Activated naive CD4-positive, alpha-beta T cell treated with anti-CD3 and anti-CD28 coated beads, Interleukin-2, amount 50 U/mL, for 24 hours (primary cell): Measurements from ENCODE around the gene MPP7.

Source experiments
- H3K27ac Mint-ChIP-seq: one replicate; pipeline ENCODE4 v1.8.0; 2021; ENCODE audit warnings: mild to moderate bottlenecking, mixed read lengths
- H3K27me3 Mint-ChIP-seq: one replicate; pipeline ENCODE4 v1.8.0; 2021; ENCODE audit warnings: mixed read lengths
- H3K36me3 Mint-ChIP-seq: one replicate; pipeline ENCODE4 v1.8.0; 2021; ENCODE audit warnings: mixed read lengths
- H3K4me1 Mint-ChIP-seq: one replicate; pipeline ENCODE4 v1.8.0; 2021; ENCODE audit warnings: mixed read lengths
- H3K4me3 Mint-ChIP-seq: one replicate; pipeline ENCODE4 v1.8.0; 2021; ENCODE audit warnings: mild to moderate bottlenecking, mixed read lengths
- H3K9me3 Mint-ChIP-seq: one replicate; pipeline ENCODE4 v1.8.0; 2021; ENCODE audit warnings: mixed read lengths

Gene MPP7

DNA sequence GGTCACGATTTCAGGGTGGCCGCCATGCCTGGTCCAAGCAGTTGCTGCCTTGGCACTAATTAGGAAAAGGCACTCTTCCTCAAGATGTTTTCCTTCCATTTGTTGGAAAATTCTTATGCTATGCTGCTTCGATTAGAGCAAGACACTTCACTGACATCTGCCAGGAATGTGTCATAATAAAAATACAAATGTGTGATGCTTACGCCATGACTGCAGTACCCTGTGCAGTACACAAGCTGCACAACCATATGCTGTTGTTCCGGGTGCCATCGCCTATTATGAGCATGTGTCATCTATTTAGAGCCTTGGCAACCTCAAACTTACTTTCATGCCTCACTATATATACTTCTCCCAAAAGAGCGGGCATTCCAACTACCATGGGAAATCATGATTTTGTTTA, 14.9 kb upstream of the MPP7 start:
- Mint-ChIP-seq H3K4me3 (no peak overlapping the region), H3K27me3 (no peaks in the 10 kb centered on the region), H3K36me3 (peaks cover 8% of the 10 kb centered on the region), H3K27ac (no peak overlapping the region), H3K9me3 (no peaks in the 10 kb centered on the region), H3K4me1 (peaks cover 35% of the 10 kb centered on the region)

DNA sequence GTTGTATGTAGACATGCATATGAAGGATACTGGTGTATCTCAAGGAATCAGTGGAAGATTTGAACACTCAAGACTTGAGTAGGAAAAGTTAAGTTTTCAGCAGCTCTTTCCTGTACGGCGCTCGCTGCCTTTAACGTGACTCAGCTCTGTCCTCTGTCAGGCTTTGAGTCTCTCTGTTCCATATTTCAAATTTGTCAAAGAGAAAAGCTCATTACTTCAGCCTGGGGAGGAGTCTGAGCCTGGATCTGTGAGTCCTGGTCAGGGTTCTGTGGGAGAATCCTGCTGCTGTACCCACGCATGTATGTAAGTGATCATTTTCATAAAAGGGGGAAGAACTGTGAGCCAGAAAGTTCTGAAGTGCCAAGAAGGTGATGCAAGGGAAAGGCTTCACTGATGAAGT, 13.8 kb upstream of the MPP7 start:
- H3K4me1 Mint-ChIP-seq, result peaks cover 36% of the 10 kb centered on the region
- no peak overlapping the region for H3K27ac Mint-ChIP-seq
- no peaks in the 10 kb centered on the region for H3K9me3 Mint-ChIP-seq

DNA sequence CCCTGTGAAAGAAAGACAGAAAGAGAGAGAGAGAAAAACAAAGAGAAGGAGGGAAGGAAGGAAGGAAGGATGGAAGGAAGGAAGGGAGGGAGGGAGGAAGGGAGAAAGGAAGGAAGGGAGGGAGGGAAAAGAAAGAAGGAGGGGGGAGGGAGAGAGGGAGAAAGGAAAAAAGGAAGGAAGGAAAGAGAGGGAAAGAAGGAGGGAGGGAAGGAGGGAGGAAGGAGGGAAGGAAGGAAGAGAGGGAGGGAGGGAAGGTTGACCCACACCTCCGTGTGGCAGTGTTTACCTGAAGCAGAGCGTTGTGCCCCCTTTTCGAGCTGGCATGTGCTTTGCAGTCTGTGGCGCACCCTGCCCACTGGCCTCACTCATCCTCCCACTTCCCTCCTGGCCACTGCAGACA, 12.3 kb upstream of the MPP7 start:
- H3K27ac Mint-ChIP-seq, result no peak overlapping the region
- H3K9me3 Mint-ChIP-seq, result no peaks in the 10 kb centered on the region
- H3K27me3 Mint-ChIP-seq, result no peaks in the 10 kb centered on the region
- H3K4me1 Mint-ChIP-seq, result peaks cover 35% of the 10 kb centered on the region
- H3K36me3 Mint-ChIP-seq, result peaks cover 12% of the 10 kb centered on the region
- no peak overlapping the region for H3K4me3 Mint-ChIP-seq

More for the DNA sequence above, 13.8 kb upstream of the MPP7 start:
- H3K4me3 Mint-ChIP-seq, result no peak overlapping the region
- H3K27me3 Mint-ChIP-seq, result no peaks in the 10 kb centered on the region
- H3K36me3 Mint-ChIP-seq, result peaks cover 12% of the 10 kb centered on the region

DNA sequence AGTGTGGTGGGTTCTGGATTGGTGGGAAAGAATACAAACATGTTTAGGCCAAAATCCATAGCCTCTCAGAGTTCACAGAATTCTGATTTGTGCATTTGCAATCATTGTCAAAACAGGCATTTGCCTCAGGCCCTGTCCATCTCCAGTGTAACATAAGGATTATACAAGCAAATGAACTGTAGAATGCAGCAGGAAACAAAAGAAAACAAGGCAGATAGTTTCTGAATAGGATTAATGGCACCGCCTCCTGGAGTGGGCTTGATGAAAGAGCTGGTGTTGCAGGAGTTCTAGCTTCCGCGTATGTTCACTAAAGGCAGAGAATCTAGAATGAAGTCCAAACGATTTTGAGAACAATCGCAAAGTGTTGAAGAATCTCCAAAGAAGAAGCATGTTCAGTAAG, 11.3 kb upstream of the MPP7 start:
- Mint-ChIP-seq H3K9me3 (no peaks in the 10 kb centered on the region), H3K4me1 (peaks cover 34% of the 10 kb centered on the region), H3K4me3 (no peak overlapping the region), H3K27me3 (no peaks in the 10 kb centered on the region), H3K27ac (no peak overlapping the region), H3K36me3 (peaks cover 14% of the 10 kb centered on the region)

DNA sequence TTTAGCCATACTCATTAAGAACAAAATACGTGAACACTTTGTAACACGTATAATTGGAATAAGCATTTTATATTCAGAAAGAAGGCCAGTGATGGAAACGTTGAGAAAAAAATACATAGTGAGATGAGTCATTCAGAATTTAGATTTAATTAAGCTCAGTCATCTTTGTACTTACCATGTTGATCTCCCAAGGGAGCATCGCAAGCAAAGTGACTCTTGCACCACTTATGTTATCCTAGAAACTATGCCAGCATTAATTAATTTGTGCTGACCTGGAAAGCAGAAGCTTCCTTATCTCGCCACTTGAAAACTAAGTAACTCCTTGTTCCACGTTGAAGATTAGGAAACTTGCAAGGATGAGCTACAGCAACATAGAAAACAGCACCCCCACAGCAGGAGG, 9.7 kb upstream of the MPP7 start:
- Mint-ChIP-seq H3K4me3 (no peak overlapping the region), H3K9me3 (no peaks in the 10 kb centered on the region), H3K4me1 (peaks cover 34% of the 10 kb centered on the region), H3K27ac (no peak overlapping the region), H3K36me3 (peaks cover 10% of the 10 kb centered on the region), H3K27me3 (no peaks in the 10 kb centered on the region)

DNA sequence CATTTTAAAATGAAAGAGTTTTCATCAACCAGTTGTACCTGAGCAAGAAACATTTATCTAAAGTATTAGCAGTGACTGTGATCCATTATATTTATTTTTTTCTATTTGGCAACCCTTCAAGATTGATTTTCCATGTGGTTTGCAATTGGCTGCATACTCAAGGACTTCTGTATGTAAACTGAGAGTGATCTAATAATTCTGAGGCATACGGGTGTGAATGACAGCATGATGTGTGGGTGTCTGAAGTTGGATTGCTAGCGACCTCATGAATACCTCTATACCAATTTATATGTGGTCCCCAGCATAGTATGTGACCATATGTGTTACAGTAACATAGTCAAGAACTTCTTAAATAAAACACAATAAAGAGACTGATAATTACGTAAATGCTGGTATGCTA, 8.2 kb upstream of the MPP7 start:
- Mint-ChIP-seq H3K4me1 (peaks cover 34% of the 10 kb centered on the region), H3K27ac (no peak overlapping the region), H3K36me3 (peaks cover 10% of the 10 kb centered on the region), H3K9me3 (no peaks in the 10 kb centered on the region), H3K27me3 (no peaks in the 10 kb centered on the region), H3K4me3 (no peak overlapping the region)

DNA sequence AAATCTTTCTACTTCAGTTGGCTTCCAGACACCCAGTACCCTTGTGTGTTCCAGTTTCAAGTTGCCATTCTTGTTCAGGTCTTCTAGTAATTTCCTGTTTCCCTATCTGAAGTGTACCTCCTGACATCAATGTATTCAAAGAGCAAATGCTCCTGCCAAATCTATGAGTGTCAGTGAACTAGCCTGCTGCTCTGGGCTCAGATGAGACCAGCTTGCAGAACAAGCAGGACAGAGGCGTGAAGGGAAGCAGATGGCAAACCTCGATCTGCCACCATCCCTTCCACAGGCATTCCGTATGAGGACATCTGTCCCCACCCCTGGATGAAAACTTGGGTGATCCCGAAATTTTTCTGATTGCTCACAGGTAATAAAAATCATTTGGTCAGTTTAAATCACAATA, 4.4 kb upstream of the MPP7 start:
- Mint-ChIP-seq H3K36me3 (peaks cover 5% of the 10 kb centered on the region), H3K27ac (no peak overlapping the region), H3K27me3 (no peaks in the 10 kb centered on the region), H3K4me3 (no peak overlapping the region), H3K9me3 (no peaks in the 10 kb centered on the region), H3K4me1 (peaks cover 37% of the 10 kb centered on the region)

DNA sequence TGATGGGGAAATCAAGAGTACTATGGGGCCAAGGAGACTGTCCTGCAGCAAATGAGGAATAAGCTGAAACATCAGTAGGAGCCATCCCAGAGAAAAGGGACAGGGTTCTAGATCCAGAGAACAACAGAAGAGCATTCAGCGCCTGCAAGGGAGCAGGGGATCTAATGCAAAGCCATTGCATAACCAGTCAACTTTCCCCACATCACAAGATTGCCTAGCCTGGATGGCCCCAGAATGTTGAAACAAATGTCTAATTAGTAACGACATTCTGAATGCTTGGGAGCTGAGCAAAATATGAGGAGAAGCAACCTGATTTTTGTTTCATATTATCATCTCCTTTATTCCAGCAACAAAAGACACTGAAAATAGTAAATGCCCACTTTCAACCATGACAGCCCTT, 2.7 kb upstream of the MPP7 start:
- Mint-ChIP-seq H3K9me3 (no peaks in the 10 kb centered on the region), H3K36me3 (peaks cover 3% of the 10 kb centered on the region), H3K27ac (no peak overlapping the region), H3K27me3 (no peaks in the 10 kb centered on the region), H3K4me3 (no peak overlapping the region), H3K4me1 (peaks cover 53% of the 10 kb centered on the region)

DNA sequence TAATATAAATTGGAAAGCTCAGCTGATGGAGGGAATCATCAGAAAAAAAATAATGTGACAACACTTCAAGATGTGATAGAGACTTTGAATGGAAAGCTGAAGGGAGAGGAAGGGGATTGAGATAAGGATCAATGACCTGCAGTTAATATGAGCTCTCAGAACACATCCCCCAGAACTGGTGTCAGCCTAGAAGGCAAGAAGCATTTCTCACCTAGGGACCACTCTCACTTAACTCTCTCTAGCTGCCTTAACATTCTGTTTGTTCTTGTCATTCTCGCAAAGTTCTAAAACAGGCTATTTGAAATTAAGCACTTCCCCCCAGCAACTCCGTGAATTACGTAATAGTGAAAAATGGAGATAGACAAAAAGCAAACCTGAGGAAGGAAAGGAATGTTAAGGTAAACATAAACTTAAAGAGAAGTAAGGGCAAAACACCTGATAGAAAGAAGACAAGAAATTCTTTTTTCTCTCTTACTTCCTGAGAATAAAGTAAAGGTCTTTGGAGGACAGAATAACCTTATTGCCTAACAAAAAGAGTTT, 1.2 kb upstream of the MPP7 start:
- no peaks in the 10 kb centered on the region for H3K27me3 Mint-ChIP-seq
- peaks cover 63% of the 10 kb centered on the region for H3K4me1 Mint-ChIP-seq
- no peaks in the 10 kb centered on the region for H3K36me3 Mint-ChIP-seq
- H3K9me3 Mint-ChIP-seq, result no peaks in the 10 kb centered on the region
- peak overlapping the region; percentile 68 for H3K27ac Mint-ChIP-seq
- H3K4me3 Mint-ChIP-seq, result peak overlapping the region; percentile 95

DNA sequence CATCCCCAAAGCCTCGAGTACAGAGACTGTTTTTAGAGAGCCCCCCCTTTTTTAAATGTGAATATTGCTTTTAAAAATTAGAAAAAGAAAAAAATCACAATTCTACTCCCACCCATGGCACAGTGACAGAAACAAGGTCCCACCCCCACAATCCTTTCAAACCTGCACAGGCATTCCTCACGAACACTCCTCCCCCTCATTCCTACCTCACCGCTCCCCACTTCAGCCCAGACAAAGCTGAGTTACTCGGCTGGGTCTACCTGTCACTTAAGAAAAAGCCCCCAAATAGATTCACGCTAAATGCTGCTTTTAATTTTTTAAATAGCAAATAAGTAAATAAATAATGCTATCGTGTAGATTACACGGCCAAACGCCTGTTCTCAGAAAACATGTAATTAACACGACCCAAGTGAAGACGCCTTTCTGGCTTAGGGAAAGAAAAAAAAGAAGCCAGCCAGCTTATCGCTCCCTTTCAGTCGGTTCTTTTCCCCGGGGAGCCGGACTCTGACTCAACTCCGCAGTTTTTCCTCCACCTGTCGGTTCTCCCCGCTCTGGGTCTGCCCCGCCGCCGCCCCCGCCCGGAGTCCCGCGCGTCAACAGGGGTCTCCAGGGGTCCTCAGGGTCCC, 739 bp downstream of the MPP7 start:
- H3K36me3 Mint-ChIP-seq, result no peaks in the 10 kb centered on the region
- H3K27me3 Mint-ChIP-seq, result no peaks in the 10 kb centered on the region
- peak overlapping the region; percentile 75 for H3K4me3 Mint-ChIP-seq
- no peaks in the 10 kb centered on the region for H3K9me3 Mint-ChIP-seq
- peaks cover 65% of the 10 kb centered on the region for H3K4me1 Mint-ChIP-seq
- H3K27ac Mint-ChIP-seq, result no peak overlapping the region

DNA sequence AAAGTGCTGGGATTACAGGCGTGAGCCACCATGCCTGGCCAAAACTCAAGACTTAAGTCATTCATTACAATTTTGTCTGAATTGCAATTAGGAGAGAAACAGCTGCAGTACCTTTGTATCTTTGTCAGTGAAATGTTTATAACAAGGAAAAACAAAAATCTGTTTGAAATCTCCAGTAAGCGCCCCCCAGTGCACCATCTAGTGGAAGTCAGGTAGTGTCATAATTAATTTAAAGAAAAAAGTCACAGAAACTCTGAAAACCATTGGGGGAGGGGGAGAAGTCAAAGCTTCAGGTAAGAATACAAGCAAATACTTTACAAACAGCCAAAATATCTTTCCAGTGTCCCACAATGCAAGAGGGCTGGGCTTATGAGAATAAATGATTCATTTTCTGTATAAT, 2.8 kb downstream of the MPP7 start:
- Mint-ChIP-seq H3K27ac (peak overlapping the region; percentile 53), H3K4me1 (peaks cover 85% of the 10 kb centered on the region), H3K4me3 (peak overlapping the region; percentile 57), H3K36me3 (no peaks in the 10 kb centered on the region), H3K9me3 (no peaks in the 10 kb centered on the region), H3K27me3 (no peaks in the 10 kb centered on the region)

DNA sequence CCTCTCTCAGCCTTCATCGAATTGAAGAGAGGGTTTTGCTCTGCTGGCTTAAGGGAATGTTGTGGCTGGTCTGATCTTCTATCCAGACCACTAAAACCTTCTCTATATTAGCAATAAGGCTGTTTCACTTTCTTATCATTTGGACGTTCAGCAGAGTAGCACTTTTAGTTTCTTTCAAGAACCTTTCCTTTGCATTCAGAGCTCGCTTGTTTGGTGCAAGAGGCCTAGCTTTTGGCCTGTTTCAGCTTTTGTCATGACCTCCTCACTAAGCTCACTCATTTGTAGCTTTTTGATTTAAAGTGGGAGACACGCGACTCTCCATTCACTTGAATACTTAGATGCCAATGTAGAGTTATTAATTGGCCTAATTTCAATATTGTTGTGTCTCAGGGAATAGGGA, 3.9 kb downstream of the MPP7 start:
- H3K27ac Mint-ChIP-seq, result peak overlapping the region; percentile 92
- H3K36me3 Mint-ChIP-seq, result no peaks in the 10 kb centered on the region
- peak overlapping the region; percentile 60 for H3K4me3 Mint-ChIP-seq
- peaks cover 89% of the 10 kb centered on the region for H3K4me1 Mint-ChIP-seq
- H3K27me3 Mint-ChIP-seq, result no peaks in the 10 kb centered on the region
- H3K9me3 Mint-ChIP-seq, result no peaks in the 10 kb centered on the region

DNA sequence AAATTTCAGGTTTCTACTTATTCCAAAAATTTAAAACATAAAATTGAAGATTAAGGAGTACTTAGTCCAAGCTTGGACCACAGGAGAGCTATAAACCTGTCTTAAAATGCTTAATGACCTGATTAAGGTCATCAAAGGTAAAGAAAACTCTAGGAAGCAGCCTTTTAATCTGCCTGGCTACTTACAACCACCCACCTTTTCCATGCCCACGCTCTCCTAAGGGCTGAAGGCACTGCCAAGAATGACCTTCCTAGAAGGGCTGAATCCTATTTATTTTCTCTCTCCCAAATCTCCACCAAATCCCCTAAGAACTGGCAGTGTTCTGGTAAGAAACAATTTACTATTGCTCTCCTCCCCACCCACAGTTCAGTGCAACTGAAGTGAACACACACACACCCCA, 6.8 kb downstream of the MPP7 start:
- Mint-ChIP-seq H3K36me3 (peaks cover 4% of the 10 kb centered on the region), H3K27ac (peak overlapping the region; percentile 83)

DNA sequence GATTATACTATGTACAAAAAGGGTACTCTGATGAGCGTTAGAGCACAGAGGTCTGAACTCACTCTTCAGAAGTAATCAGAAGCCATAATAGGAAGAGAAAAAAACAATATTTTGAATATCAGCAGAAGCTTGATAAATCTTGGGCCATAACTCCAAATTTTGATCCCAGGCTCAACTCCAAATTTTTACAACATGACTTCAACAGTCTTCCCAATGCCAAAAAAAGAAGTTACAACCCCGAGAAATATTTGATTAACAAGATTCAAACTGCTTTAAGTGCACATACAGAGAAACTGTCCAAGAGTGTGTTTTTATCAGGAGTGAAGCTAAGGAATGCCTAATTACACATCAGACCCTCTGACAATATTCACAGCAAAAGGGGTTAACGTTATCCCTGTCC, 7.5 kb downstream of the MPP7 start:
- H3K4me1 Mint-ChIP-seq, result peaks cover 93% of the 10 kb centered on the region
- peak overlapping the region; percentile 71 for H3K27ac Mint-ChIP-seq
- H3K27me3 Mint-ChIP-seq, result no peaks in the 10 kb centered on the region
- no peak overlapping the region for H3K4me3 Mint-ChIP-seq
- H3K36me3 Mint-ChIP-seq, result peaks cover 4% of the 10 kb centered on the region
- H3K9me3 Mint-ChIP-seq, result no peaks in the 10 kb centered on the region

More for the DNA sequence above, 6.8 kb downstream of the MPP7 start:
- H3K4me3 Mint-ChIP-seq, result peak overlapping the region; percentile 30
- no peaks in the 10 kb centered on the region for H3K27me3 Mint-ChIP-seq
- H3K9me3 Mint-ChIP-seq, result no peaks in the 10 kb centered on the region
- peaks cover 96% of the 10 kb centered on the region for H3K4me1 Mint-ChIP-seq

DNA sequence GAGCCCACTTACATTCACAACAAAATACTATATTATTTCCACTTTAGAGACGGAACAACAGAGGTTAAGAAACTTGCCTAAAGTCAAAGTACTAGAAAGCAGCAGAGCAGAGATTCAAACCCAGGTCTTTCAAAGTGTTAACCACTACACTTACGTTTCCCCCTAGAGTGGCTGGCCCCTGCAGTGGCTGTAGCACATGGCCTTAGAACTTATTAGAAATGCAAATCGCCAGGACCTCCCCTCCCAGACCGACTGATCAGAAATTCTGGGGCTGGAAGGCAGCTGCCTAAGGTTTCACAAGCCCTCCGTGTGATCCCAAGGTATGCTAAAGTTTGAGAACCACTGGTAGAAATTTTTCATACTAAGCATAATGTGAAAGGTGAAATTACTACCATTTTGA, 8.1 kb downstream of the MPP7 start:
- Mint-ChIP-seq H3K4me1 (peaks cover 93% of the 10 kb centered on the region), H3K9me3 (no peaks in the 10 kb centered on the region), H3K4me3 (no peak overlapping the region), H3K27me3 (no peaks in the 10 kb centered on the region), H3K27ac (peak overlapping the region; percentile 59), H3K36me3 (peaks cover 4% of the 10 kb centered on the region)

DNA sequence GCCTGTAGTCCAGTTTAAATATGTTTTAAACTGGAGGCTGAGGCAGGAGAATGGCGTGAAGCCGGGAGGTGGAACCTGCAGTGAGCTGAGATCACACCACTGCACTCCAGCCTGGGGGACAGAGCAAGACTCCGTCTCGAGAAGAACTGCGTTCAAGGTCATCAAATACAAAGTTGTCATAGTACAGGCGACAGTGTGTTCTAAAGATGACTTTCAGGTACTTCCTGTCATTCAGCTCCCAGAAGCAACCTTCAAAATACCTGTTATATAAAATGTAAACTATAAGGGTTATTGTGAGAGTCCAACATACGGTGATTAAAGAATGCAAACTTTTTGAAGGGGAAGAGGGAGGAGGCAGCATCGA, 8.7 kb downstream of the MPP7 start:
- Mint-ChIP-seq H3K9me3 (no peaks in the 10 kb centered on the region), H3K27me3 (no peaks in the 10 kb centered on the region), H3K4me1 (peaks cover 92% of the 10 kb centered on the region), H3K27ac (peak overlapping the region; percentile 59), H3K4me3 (no peak overlapping the region), H3K36me3 (peaks cover 4% of the 10 kb centered on the region)
